Activated gamma-delta T cell treated with anti-CD3 and anti-CD28 coated beads, Interleukin-2, amount 50 U/mL, for 16 hours (primary cell): ENCODE data around the gene CHKA.

Source experiments
- DNase-seq: peaks from one replicate; pipeline ENCODE4 v3.0.0-alpha.2; 2020; ENCODE audit warnings: low read depth

Gene CHKA

GRCh38 chr11:68121067-68121899 is at the start of gene CHKA:
TSS of gene CHKA (minus strand) at chr11:68121388. CDS start at chr11:68121177, 211 bp downstream.
- DNase-seq: peak; percentile 76

- DNase-seq: no peak
Observed at GRCh38 chr11:68169442-68169841, 48.3 kb upstream of the CHKA start.

DNA sequence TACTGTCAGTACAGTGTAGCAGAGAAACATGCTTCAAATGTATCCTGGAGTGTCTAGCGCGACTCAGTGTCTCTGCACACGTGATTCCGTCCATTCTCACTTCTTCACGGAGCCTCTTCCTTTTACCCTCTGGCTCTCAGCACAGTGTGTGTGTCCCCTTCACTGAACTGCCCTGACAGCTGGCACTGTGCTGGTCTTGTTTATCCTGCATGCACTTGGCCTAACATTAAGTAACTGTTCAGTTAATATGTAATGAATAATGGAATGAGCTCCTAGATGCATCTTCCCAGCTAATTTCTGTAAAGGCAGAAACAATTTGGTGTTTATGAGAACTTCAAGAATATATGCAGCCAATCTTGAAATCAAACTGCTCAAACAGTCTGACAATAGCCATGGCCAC is 47.5 kb upstream of the CHKA start:
- DNase-seq: no peak

GRCh38 chr11:68167474-68167873 is 46.3 kb upstream of the CHKA start:
- no peak for DNase-seq

- no peak for DNase-seq
Observed at GRCh38 chr11:68166969-68167368, 45.8 kb upstream of the CHKA start.

GRCh38 chr11:68165601-68166000 is 44.4 kb upstream of the CHKA start:
- no peak for DNase-seq

DNA sequence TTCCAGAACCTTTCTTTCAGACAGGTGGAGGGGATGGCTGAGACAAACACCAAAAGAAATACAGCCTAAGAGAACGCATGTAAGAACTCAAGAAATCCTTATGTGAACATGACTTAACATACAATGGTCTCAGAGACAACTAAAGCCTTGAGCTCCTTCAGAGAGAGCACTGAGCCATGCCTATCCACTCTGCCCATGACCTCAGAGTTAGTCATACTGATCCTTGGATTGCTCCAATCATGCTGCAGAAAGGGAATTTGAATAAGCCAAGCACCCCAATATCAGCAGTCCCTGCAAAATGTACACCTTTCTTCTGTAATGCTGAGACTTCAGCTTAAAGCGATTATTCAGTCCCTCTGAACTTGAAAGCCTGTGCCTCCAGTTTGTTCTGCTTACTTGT is 43.2 kb upstream of the CHKA start:
- no peak for DNase-seq

DNA sequence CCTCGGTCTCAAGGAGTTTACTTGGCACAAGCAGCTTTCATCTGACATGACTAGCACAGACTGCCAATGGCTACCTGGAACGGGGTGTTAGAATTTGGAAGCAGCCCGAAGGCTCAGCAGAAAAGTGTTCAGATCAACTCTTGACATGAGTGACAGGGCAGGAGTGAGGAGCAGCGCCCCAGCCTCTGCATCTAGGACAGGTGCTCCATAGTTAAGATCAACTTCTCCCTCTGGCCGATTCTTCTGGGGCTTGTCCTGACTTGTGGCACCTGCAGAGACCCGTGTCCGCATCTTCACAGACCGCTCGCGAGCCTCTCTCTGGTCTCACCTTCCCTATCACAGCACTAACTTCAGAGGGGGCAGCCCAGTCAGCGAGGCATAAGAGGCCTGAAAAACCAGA is 42.5 kb upstream of the CHKA start:
- no peak for DNase-seq

- no peak for DNase-seq
Observed at GRCh38 chr11:68160100-68160695, 39.0 kb upstream of the CHKA start.

- no peak for DNase-seq
Observed at GRCh38 chr11:68159665-68160064, 38.5 kb upstream of the CHKA start.

- no peak for DNase-seq
Observed at GRCh38 chr11:68159161-68159560, 38.0 kb upstream of the CHKA start.

DNA sequence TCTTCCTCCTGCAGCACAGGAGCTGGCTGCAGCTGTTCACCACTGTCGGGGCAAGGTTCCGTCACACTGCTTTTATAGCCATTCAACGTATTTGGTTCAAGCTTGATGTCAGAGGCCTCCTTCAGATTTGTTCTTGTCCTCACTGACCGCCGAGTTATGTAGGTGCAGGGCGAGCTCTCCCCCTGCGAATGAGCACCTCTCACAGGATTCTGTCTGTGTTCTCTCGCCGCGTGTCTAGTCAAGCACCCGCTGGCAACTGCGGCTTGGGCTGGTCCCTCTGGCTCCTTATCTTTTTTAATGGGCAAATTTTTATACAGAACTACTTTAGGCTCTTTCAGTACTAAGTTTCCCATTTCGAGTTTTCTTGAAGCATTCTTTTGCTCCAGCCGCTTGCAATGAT is 37.4 kb upstream of the CHKA start:
- DNase-seq: no peak

- DNase-seq: no peak
Observed at GRCh38 chr11:68153742-68154141, 32.6 kb upstream of the CHKA start.

DNA sequence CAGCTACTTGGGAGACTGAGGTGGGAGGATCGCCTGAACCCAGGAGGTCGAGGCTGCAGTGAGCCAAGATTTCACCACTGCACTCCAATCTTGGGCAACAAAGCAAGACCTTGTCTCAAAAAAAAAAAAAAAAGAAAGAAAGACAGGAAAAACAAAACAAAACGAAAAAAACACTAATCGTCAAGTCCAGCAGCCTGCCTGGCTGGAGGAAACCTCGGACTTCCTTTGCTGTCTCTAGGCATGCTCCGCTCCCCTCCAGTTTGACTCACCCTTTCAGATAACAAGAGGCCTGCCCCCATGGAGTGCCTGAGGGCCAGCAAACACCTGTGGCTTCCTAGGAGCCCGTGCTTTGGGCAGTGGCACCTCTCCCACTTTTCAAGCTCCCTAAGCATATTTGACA is 28.8 kb upstream of the CHKA start:
- no peak for DNase-seq

GRCh38 chr11:68149417-68149816 is 28.2 kb upstream of the CHKA start:
- DNase-seq: no peak

- no peak for DNase-seq
Observed at GRCh38 chr11:68148879-68149278, 27.7 kb upstream of the CHKA start.

DNA sequence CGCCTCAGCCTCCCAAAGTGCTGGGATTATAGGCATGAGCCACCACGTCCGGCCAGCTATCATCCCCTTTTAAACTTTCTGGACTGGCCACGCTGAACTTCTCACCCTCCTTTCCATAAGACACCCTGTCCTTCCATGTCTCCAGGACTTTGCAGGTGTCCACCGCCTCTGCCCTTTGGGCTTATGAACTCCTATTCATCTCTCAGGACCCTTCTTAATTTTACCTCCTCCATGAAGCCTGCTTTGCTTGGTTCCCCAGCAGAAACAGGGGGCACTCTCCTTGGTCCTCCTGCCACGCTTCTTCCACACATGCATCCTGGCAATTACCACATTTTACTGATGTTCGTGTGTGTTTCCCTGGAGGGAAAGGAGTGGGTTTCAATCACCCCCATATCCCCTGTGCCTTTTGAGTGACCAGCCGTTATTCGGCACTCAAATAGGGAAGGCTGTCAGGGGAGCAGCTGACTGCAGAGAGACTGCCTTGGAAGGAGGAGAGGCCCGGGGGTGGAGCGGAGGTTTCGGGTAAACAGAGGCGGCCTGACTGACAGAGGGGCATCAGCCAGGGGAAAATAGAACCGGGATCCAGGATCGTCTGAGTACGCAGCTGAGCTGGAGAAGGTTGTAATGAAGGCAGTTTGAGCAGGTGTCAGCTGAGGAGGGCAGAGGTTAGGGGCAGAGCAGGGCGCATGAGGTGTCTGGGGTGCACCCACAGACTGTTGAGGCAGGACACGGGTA is 27.1 kb upstream of the CHKA start:
- no peak for DNase-seq

DNA sequence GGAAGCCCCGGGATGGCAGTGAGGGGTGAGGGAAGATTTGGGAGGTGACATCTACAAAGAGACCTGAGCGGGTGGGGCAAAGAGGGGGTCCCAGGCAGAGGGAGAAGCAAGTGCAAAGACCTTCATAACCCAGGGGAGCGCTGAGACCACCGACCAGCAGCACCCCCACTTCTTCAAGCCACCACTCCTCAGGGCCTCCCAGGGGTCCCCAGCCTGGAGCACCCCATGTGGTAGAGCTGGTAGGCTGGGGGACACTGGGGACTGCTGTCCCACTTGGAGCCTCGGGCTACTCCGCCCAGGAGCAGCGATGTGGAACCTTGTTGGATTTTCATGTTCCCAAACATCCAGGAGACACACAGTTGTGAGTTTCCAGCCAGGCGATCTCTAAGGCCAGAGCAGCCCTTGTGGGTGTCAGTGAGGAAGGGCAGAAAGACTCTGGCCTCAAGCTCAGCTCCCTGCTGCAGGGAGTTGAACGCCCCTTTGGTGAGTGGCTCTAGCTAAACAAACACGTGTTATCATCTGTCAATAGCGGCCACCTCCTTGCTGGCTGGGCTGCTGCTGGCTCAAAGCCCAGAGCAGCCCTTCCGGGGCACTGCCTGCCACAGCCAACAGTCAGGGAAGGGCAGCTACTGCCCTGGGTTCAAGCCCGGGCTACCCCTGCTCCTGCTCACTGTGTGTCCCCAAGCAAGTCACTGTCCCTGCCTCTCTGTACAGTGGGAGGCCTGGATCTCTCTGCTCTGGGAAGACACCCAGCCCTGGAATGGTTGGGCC is 25.7 kb upstream of the CHKA start:
- DNase-seq: no peak

DNA sequence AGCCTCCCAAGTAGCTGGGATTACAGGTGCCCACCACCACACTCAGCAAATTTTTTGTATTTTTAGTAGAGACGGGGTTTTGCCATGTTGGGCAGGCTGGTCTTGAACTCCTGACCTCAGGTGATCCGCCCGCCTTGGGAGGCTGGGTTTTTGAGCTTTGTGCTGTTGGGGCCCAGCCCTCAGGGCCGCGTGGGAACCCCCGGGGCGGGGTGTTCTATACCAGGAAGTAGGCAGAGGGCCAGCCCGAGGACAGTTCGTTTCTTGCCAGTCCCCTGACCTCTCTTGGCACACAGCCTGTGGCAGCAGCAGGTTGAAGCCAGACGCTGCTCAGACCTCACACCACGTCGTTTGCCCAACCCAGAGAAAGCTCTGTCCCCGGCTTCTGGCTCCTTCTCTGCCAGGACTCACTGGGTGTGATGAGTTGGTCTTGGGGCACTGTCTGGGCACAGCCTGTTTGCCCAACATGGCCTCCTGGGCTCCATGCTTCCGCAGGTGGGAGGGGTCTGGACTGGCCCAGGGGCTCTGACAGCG is 24.9 kb upstream of the CHKA start:
- no peak for DNase-seq

DNA sequence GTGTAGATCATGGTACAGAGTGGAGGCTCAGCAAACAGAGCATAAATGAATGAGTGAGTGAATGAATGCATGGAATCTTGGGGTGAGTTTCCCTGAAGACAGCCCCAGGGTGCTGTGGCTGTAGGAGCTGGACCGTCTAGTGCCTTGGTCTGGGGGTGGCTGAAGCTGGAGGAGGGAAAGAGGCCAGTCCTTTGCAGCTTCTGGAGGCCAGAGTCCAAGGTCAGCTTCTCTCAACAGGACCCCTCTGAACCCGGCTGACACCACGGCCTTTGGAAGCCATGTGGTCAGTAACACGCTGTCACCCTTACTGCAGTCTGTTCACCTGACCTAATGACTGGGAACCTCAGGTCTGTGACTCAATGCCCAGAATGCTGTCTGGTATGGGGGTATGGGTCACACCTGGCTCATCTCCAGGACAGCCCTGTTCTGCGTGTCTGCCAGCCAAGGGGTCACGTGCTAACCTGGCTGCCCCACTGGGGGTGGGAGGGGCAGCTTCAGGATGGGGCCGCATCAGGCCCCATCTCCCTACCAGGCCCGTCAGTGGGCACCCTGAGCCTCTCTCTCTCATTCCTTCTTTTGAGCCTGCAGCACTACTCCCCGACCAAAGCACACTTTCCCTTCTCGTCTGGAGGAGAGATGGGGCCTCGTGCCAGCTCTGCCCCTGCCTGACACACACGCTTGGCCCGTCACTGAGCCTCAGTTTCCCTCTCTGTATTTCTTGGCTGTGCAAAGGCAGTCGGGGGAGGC is 24.1 kb upstream of the CHKA start:
- DNase-seq: no peak

- no peak for DNase-seq
Observed at GRCh38 chr11:68143310-68143689, 22.1 kb upstream of the CHKA start.
